Motor neuron (in vitro differentiated cells): ENCODE measurements around the gene ENTHD1. TPM values are rescaled to one million over a fixed set of nuclear protein-coding genes. Genes with fewer than 3 reads are reported as not detected.
A peak's percentile ranks its signal among the peaks of the same experiment; 100 is the strongest.
"Not testable (repeated sequence)": the region's sequence is repeated elsewhere in the genome, so short reads cannot be mapped to it uniquely, and the experiment has no call there.

Source experiments
- ATAC-seq, 8 experiments: fragments of 200-7000 bp; cut with Tn5 transposase; replicated peaks in 6 of 8; 2 replicates each; pipeline ENCODE4 v1.8.0; 2021; ENCODE audit warnings: mild to moderate bottlenecking in 8 of 8, moderate library complexity in 8 of 8
- H3K27ac ChIP-seq, 2 donors: fragments of 250-450 bp; sonication (Bioruptor Pico); 2 replicates each; pipeline ENCODE4 v1.9.0; 2021; ENCODE audit warnings: antibody characterized with exemption in 2 of 2, mild to moderate bottlenecking in 2 of 2, moderate library complexity in 1 of 2
- H3K4me1 ChIP-seq, 2 donors: fragments of 250-450 bp; sonication (Bioruptor Pico); replicated peaks in 1 of 2; 2 replicates each; pipeline ENCODE4 v1.6.1; 2021; ENCODE audit warnings: antibody characterized with exemption in 2 of 2, mild to moderate bottlenecking in 2 of 2, moderate library complexity in 1 of 2
- H3K4me3 ChIP-seq, 5 donors: fragments of 250-450 bp; sonication (Bioruptor Pico); 2 replicates each; pipeline ENCODE4 v1.9.0; 2021; ENCODE audit warnings: antibody characterized with exemption in 5 of 5, mild to moderate bottlenecking in 5 of 5, moderate library complexity in 4 of 5
- WGBS, 10 experiments: fragments of 450-650 bp; shearing (Covaris generic); methylation state at CpG; one replicate each; pipeline ENCODE4 v1.0.0; 2022; 5-methylcytosine and 5-hydroxymethylcytosine counted together
- in situ Hi-C, 9 experiments: fragments of 400-800 bp; cut with MboI; loops; one replicate each; pipeline ENCODE4 v1.15.0; 2021; ENCODE audit warnings: low sequenced_read_pairs in 9 of 9, low pct_unique_long_range_greater_than_20kb in 2 of 9; ENCODE audit not compliant: unreplicated experiment in 9 of 9
- total RNA-seq, 8 experiments: library from RNA; unstranded; fragments of 300-600 nt; gene quantifications; 2 replicates each; pipeline versions ENCODE4 v1.2.3 to v1.2.4, GENCODE V29; 2022

The ENTHD1 gene
- total RNA-seq, 8 experiments from 2014 or later = 0.04 to 0.38 TPM; not detected in 6

DNA sequence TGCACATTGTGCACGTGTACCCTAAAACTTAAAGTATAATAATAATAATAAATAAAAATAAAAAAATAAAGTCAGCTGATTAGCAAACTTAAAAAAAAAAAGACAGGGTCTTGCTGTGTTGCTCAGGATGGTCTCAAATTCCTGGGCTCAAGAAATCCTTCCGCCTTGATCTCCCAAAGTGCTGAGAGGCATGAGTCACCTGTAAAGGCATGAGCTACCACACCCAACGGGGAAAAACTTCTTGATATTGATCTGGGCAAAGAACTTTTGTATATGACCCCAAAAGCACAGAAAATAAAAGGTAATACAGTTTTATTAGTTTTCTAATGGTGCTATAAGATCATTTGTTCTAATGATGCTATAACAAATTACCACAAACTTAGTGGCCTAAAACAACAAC lies 46.1 kb downstream of the ENTHD1 start:
- Histone ChIP-seq H3K27ac (no peak overlapping the region), H3K4me3 (no peak overlapping the region), H3K4me1 (no peaks in the 10 kb centered on the region)
- in situ Hi-C loops = no loop called here
- WGBS, 10 experiments = 42 to 93% (median 60%) methylated on average over 2 of the region's 3 CpGs; no CpG with 5 or more reads in 3 of the 10 experiments
- no peak for ATAC-seq

DNA sequence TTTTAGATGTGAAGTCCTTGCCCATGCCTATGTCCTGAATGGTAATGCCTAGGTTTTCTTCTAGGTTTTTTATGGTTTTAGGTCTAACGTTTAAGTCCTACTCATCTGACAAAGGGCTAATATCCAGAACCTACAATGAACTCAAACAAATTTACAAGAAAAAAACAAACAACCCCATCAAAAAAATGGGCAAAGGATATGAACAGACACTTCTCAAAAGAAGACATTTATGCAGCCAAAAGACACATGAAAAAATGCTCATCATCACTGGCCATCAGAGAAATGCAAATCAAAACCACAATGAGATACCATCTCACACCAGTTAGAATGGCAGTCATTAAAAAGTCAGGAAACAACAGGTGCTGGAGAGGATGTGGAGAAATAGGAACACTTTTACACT lies 47.0 kb downstream of the ENTHD1 start:
- ATAC-seq, H3K27ac ChIP-seq, H3K4me1 ChIP-seq, H3K4me3 ChIP-seq, in situ Hi-C loops: not testable (repeated sequence)
- whole genome bisulfite sequencing, 10 experiments = 40 to 100% (median 67%) methylated on average over 1 of the region's 1 CpG; no CpG with 5 or more reads in 7 of the 10 experiments

DNA sequence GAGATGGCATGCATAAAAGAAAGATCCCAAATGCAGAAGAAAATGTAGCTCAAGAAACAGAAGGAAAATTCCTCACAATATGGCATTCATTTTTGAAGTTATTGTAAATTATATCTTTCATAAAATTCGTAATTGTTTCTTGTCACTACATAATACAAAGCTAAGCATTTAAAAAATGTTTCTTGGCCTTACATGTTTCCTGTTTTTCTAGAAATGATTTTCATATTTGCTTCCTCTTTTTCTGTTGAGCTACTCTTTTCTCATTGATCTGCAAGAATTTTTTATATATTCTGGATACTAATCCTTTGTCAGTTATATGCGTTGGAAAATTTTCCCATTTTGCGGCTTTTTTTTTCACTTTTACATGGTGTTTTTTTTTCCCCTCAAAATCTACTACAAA lies 48.0 kb downstream of the ENTHD1 start:
- in situ Hi-C loops = no loop called here
- no peak overlapping the region for H3K27ac ChIP-seq
- WGBS, 10 experiments = 25 to 83% (median 69%) methylated on average over 3 of the region's 3 CpGs; no CpG with 5 or more reads in 1 of the 10 experiments
- ATAC-seq = no peak
- no peaks in the 10 kb centered on the region for H3K4me1 ChIP-seq
- no peak overlapping the region for H3K4me3 ChIP-seq

DNA sequence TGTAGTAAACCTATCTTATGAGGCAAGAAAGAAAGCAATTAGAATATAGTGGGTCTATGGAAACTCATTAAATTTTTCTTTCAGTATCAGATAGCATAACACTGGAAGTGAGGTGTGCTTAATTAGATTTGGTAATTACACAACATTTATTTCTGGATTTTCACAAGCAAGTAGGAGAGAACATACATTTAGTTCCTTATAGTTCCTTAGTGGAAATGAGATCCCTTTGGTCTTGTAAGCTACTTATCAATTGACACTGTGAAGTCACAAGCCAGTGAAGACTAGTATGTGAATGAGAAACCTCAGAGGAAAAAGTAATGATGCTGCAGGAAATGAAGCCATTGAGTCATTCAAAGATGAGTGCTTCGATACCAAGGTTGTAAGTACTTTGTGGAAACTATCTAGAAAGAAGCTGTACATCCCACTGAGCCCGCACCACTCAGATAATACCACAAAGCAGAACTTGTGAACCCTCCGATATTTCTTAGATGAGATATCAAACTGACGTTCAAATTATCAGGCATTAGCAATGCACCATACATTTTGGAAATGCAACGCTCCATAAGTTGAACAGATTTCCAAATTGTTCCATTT lies 53.5 kb downstream of the ENTHD1 start:
- Histone ChIP-seq H3K4me3 (no peak overlapping the region), H3K27ac (no peak overlapping the region), H3K4me1 (peaks cover 0 to 2% of the 10 kb centered on the region in 2 donors)
- 39 to 100% (median 94%) methylated on average over 1 to 5 of the region's 5 CpGs; no CpG with 5 or more reads in 1 of the 10 experiments for WGBS, 10 experiments
- in situ Hi-C loops = no loop called here
- ATAC-seq = no peak

DNA sequence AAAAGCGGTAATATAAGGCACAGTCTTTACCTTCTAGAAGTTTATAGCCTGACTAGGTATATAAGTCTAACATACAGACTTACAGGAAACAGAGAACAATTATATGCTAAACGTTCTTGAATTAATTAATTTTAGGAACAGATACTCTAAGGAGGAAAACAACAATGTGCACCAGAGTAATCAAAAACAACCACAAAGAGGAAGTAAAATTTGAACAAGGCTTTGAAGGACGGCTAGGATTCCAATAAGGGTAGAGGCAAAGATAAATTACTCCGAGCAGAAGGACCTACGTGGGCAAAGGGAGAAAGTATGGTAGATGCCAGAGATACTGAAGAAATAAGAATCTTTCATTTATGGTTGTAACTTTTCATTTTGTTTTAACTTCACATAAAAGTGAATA lies 54.4 kb downstream of the ENTHD1 start:
- H3K4me3 ChIP-seq = no peak overlapping the region
- no peak for ATAC-seq
- H3K27ac ChIP-seq = no peak overlapping the region
- H3K4me1 ChIP-seq = peaks cover 0 to 2% of the 10 kb centered on the region in 2 donors
- 4 to 84% (median 64%) methylated on average over 1 to 5 of the region's 5 CpGs for WGBS, 10 experiments
- in situ Hi-C loops = no loop called here

DNA sequence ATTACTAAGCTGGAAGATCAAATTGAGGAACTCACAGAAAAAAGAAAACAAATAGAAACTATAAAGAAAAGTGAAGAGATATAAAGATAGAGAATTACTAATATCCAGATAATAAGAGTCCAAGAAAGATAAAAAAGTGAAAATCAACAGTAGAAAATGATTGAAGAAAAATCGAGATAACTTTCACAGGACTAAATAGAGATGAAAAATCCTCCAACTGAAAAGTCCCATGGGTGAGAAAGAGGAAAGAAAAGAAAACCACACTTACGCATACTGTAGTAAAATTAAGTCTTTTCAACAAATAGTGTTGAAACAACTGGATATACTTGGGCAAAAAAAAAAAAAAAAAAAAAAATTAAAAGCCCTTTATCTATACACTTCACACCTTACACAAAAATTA lies 60.0 kb downstream of the ENTHD1 start:
- in situ Hi-C loops = no loop called here
- no peak overlapping the region for H3K27ac ChIP-seq
- no peak overlapping the region for H3K4me3 ChIP-seq
- no peak for ATAC-seq
- 44 to 95% (median 70%) methylated on average over 1 to 2 of the region's 2 CpGs for WGBS, 10 experiments
- peaks cover 0 to 2% of the 10 kb centered on the region in 2 donors for H3K4me1 ChIP-seq

DNA sequence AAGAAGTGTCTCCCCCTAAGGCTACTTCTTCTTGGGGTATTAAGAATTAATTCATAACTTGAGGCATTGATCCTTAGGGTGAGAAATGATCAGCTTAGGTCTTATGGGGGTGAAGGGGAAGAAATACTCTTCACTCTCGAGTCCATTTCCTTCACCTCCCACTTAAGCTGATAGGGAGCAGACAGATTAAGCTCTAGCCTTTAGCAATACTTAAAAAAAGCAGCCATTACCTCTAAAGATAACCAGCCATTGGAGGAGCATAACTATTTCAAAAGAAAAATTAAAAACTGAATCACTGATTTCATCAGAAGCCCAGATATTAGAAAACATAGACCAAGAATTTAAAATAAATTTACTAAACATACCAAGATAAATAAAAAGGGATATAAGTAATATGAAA lies 60.5 kb downstream of the ENTHD1 start:
- H3K27ac ChIP-seq = no peak overlapping the region
- no peak overlapping the region for H3K4me3 ChIP-seq
- in situ Hi-C loops = no loop called here
- H3K4me1 ChIP-seq = peaks cover 0 to 2% of the 10 kb centered on the region in 2 donors
- no peak for ATAC-seq
- WGBS, 10 experiments = 0% methylated on average over 1 of the region's 1 CpG; no CpG with 5 or more reads in 6 of the 10 experiments

DNA sequence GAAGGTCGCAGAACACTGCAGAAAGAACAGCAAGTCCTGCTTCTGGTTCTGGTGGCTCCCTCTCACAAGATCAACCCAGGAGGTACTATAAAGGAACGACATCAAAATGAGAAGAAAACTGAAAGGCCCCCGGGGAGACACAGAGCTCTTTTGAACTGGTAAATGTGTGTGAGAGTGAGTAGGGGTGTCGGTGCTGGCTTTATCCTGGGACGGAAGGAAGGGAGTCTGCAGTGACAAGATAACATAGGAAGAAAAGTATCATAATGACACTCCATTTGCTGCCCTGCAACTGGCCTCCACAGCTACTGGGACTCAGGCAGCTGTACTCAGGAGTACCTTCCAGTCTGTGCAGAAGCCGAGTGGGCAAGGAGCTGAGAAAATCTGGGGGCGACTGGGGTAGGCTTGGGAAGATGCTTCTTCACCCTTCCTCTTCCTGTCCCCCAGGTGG lies 60.9 kb downstream of the ENTHD1 start:
- no peak overlapping the region for H3K27ac ChIP-seq
- ATAC-seq = no peak
- WGBS, 10 experiments = 0 to 76% (median 52%) methylated on average over 2 to 7 of the region's 7 CpGs; no CpG with 5 or more reads in 1 of the 10 experiments
- in situ Hi-C loops = no loop called here
- peaks cover 0 to 2% of the 10 kb centered on the region in 2 donors for H3K4me1 ChIP-seq
- no peak overlapping the region for H3K4me3 ChIP-seq

DNA sequence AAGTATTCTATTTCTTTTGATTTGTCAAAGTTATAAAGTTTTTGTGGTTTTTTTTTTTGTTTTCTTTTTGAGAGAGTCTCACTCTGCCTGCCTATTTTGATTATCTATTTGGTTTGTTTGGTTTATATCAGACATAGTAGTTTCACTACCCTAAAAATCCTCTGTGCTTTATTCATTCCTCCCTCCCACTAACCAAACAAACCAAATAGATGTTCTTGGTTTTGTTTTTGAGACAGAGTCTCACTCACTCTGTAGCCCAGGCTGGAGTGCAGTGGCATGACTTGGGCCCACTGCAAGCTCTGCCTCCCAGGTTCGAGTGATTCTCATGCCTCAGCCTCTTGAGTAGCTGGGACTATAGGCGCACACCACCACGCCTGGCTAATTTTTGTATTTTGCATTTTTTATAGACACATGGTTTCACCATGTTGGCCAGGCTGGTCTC lies 67.9 kb downstream of the ENTHD1 start:
- Histone ChIP-seq H3K4me1 (no peaks in the 10 kb centered on the region), H3K4me3 (no peak overlapping the region), H3K27ac (no peak overlapping the region)
- no peak for ATAC-seq
- 29 to 92% (median 65%) methylated on average over 1 to 3 of the region's 3 CpGs; no CpG with 5 or more reads in 1 of the 10 experiments for WGBS, 10 experiments
- in situ Hi-C loops = no loop called here

DNA sequence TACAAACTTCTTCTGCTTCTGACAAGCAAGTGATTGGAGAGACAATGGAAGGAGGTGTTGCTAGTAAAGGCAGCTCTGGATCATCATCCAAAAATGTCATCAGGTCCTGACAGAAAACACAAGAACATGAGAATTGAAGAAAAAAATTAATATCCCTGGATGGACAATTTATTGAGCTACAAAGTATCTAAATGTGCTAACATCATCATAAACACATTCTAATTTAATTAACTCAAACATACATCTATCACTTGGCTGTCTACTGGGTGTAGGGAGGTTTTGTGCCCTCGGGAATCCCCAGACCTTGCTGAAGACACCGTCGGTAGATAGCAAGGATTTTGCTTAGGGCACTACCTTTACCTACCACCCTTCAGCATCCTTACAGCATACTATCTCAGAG lies 72.6 kb downstream of the ENTHD1 start:
- Histone ChIP-seq H3K4me3 (no peak overlapping the region), H3K27ac (no peak overlapping the region), H3K4me1 (no peaks in the 10 kb centered on the region)
- WGBS, 10 experiments = 63 to 100% (median 81%) methylated on average over 2 to 3 of the region's 3 CpGs; no CpG with 5 or more reads in 4 of the 10 experiments
- in situ Hi-C loops = no loop called here
- no peak for ATAC-seq

DNA sequence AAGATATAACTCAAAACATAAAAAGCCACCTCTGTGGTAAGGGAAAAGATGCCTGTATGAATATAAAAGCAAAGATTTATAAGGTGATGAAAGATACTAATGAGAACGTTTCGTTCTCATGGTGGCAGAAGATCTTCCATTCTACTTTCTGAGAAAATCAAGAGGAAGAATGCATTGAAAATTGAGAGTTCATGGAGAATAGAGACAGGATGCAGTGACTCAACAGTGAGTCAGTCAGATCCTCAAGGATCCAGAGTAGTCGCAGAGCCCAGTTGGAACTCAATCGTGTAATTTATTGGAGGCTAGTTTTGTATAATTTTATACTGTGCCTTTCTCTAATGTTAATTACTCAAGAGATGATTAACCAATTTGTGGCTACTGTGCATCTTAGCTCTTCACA lies 73.3 kb downstream of the ENTHD1 start:
- in situ Hi-C loops = no loop called here
- ATAC-seq = peak in 4 of 8 experiments; percentile 38 to 89 (median 56)
- Histone ChIP-seq H3K4me1 (no peaks in the 10 kb centered on the region), H3K4me3 (no peak overlapping the region), H3K27ac (no peak overlapping the region)
- 0 to 83% (median 49%) methylated on average over 2 to 4 of the region's 4 CpGs for WGBS, 10 experiments

DNA sequence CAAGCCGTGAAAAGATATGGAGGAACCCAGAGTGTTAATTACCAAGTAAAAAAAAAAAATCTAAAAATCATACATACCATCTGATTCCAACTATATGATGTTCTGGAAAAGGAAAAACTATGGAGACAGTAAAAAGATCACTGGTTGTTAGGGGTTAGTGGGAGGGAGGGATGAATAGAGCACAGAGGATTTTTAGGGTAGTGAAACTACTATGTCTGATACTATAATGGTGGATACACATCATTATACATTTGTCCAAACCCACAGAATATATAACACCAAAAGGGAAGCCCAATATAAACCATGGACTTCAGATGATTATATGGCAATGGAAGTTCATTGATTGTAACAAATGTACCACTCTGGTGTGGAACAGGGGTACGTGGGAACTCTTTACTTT lies 74.1 kb downstream of the ENTHD1 start:
- WGBS, 10 experiments = 33 to 100% (median 63%) methylated on average over 1 to 2 of the region's 2 CpGs; no CpG with 5 or more reads in 2 of the 10 experiments

DNA sequence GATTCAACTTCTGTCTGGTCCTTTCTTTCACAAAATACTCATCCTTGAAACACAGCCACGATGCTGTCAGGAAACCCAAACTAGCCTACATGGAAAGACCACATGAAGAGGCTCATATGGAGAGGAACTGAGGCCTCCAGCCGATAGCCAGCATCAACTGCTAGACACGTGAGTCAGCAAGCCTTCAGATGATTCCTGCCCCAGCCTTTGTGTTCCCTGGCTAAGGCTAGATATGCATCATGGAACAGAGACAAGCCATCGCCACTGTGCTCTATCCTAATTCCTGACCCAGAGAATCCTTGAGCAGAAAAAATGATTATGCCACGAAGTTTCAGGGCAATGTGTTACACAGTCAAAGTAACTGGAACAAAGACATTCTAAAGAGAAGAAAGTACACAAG lies 75.5 kb downstream of the ENTHD1 start:
- 0 to 60% (median 39%) methylated on average over 1 to 4 of the region's 5 CpGs; no CpG with 5 or more reads in 2 of the 10 experiments for WGBS, 10 experiments
- H3K4me1 ChIP-seq = no peaks in the 10 kb centered on the region
- no peak overlapping the region for H3K4me3 ChIP-seq
- ATAC-seq = peak in 6 of 8 experiments; percentile 21 to 61 (median 30)
- in situ Hi-C loops = no loop called here
- H3K27ac ChIP-seq = no peak overlapping the region

More for the DNA sequence above, 74.1 kb downstream of the ENTHD1 start:
- no peak for ATAC-seq
- Histone ChIP-seq H3K4me3 (no peak overlapping the region), H3K27ac (no peak overlapping the region), H3K4me1 (no peaks in the 10 kb centered on the region)
- in situ Hi-C loops = no loop called here

DNA sequence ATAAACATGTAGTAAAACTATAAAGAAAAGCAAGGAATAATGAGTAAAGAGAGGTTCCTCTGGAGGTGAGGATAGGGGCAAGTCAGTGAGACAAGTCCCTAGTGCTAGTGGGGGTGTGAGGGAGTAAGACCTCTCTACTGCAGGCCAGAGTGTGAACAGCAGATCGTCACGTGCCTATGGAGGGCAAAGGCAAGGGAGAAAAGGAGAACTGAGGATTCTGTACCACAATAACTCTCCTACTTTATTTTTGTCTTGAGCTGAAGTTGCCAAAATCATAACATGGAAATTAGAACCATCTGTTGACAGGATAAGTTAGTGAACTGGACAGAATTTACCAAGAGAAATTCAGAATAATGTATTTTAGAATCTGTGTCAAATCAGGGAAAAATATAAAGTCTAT lies 77.6 kb downstream of the ENTHD1 start:
- no peak overlapping the region for H3K27ac ChIP-seq
- H3K4me3 ChIP-seq = no peak overlapping the region
- 7 to 69% (median 50%) methylated on average over 1 to 2 of the region's 2 CpGs; no CpG with 5 or more reads in 1 of the 10 experiments for WGBS, 10 experiments
- no peak for ATAC-seq
- H3K4me1 ChIP-seq = no peaks in the 10 kb centered on the region
- in situ Hi-C loops = no loop called here
